Activated CD4-positive, alpha-beta T cell treated with anti-CD3 and anti-CD28 coated beads, Interleukin-2, amount 10 ng/mL, durations not matched to agents 7 days and 5 days (primary cell): ENCODE results near the gene POLN. TPM values are rescaled to one million over a fixed set of nuclear protein-coding genes. Genes with fewer than 3 reads are reported as not detected.

Experiments used
- CTCF ChIA-PET: fragments of 350-600 bp; sonication (Branson Sonifier 250); formaldehyde crosslinking; loops from one replicate; lab custom pipeline; 2021; ENCODE audit warnings: antibody characterized with exemption; lab: Charles Lee
- POLR2A ChIA-PET: fragments of 350-600 bp; sonication (Branson Sonifier 250); formaldehyde crosslinking; loops from one replicate; lab custom pipeline; 2021; ENCODE audit warnings: antibody characterized with exemption; lab: Charles Lee
- DNase-seq: peaks from one replicate; pipeline ENCODE4 v3.0.0-alpha.2; 2020
- H3K27ac Mint-ChIP-seq: one replicate; pipeline ENCODE4 v1.8.0; 2021; ENCODE audit warnings: mild to moderate bottlenecking, moderate library complexity, mixed read lengths
- H3K27me3 Mint-ChIP-seq: one replicate; pipeline ENCODE4 v1.8.0; 2021; ENCODE audit warnings: mixed read lengths
- H3K36me3 Mint-ChIP-seq: one replicate; pipeline ENCODE4 v1.8.0; 2021; ENCODE audit warnings: low read depth, mixed read lengths
- H3K4me1 Mint-ChIP-seq: one replicate; pipeline ENCODE4 v1.8.0; 2021; ENCODE audit warnings: mixed read lengths
- H3K4me3 Mint-ChIP-seq: one replicate; pipeline ENCODE4 v1.8.0; 2021; ENCODE audit warnings: mild to moderate bottlenecking, moderate library complexity, mixed read lengths
- H3K9me3 Mint-ChIP-seq: one replicate; pipeline ENCODE4 v1.8.0; 2021; ENCODE audit warnings: mixed read lengths
- total RNA-seq, 2 experiments: library from RNA; stranded (reverse); gene quantifications; one replicate each; pipeline ENCODE4 v1.2.3, GENCODE V29; 2021

POLN gene
- total RNA-seq, 2 experiments from 2014 or later = 3.3 to 3.8 TPM

GRCh38 chr4:2116687-2117400, 125.1 kb downstream of the POLN start:
- DNase-seq = no peak
- Mint-ChIP-seq H3K4me3 (no peak overlapping the region), H3K9me3 (peaks cover 3% of the 10 kb centered on the region), H3K4me1 (no peaks in the 10 kb centered on the region), H3K36me3 (no peaks in the 10 kb centered on the region), H3K27ac (no peak overlapping the region), H3K27me3 (peaks cover 12% of the 10 kb centered on the region)
- CTCF ChIA-PET = interaction anchor here (0.6 kb wide), 1 partner anchor 467 kb away, joined by 3 read pairs; no protein-coding TSS in a partner anchor
- POLR2A ChIA-PET = no interaction called here

GRCh38 chr4:2105559-2105958, 136.4 kb downstream of the POLN start:
- Mint-ChIP-seq H3K4me3 (no peak overlapping the region), H3K27me3 (peaks cover 25% of the 10 kb centered on the region), H3K9me3 (peaks cover 17% of the 10 kb centered on the region), H3K27ac (no peak overlapping the region), H3K4me1 (peaks cover 3% of the 10 kb centered on the region), H3K36me3 (peaks cover 8% of the 10 kb centered on the region)
- ChIA-PET POLR2A (no interaction called here), CTCF (interaction anchor here (0.9 kb wide), 2 partner anchors 9 to 13 kb away, joined by 3 read pairs; no protein-coding TSS in a partner anchor)
- no peak for DNase-seq

- CTCF ChIA-PET = interaction anchor here (0.9 kb wide), 2 partner anchors 8 to 12 kb away, joined by 3 read pairs; no protein-coding TSS in a partner anchor
- Mint-ChIP-seq H3K27me3 (peaks cover 19% of the 10 kb centered on the region), H3K9me3 (peaks cover 17% of the 10 kb centered on the region), H3K4me1 (peaks cover 3% of the 10 kb centered on the region), H3K36me3 (peaks cover 8% of the 10 kb centered on the region), H3K27ac (no peak overlapping the region), H3K4me3 (no peak overlapping the region)
- POLR2A ChIA-PET = no interaction called here
- no peak for DNase-seq
These were observed 137.2 kb downstream of the POLN start for GRCh38 chr4:2104556-2105345.

GRCh38 chr4:2103843-2104547, 137.9 kb downstream of the POLN start:
- Mint-ChIP-seq H3K9me3 (peaks cover 17% of the 10 kb centered on the region), H3K4me3 (no peak overlapping the region), H3K27ac (no peak overlapping the region), H3K36me3 (peaks cover 8% of the 10 kb centered on the region), H3K4me1 (peaks cover 3% of the 10 kb centered on the region), H3K27me3 (peaks cover 19% of the 10 kb centered on the region)
- CTCF ChIA-PET = no interaction called here
- POLR2A ChIA-PET = no interaction called here
- DNase-seq = no peak

- Mint-ChIP-seq H3K27ac (no peak overlapping the region), H3K27me3 (peaks cover 14% of the 10 kb centered on the region), H3K4me3 (no peak overlapping the region), H3K4me1 (peaks cover 3% of the 10 kb centered on the region), H3K9me3 (peaks cover 17% of the 10 kb centered on the region), H3K36me3 (peaks cover 8% of the 10 kb centered on the region)
- ChIA-PET POLR2A (no interaction called here), CTCF (no interaction called here)
- no peak for DNase-seq
These were observed 138.6 kb downstream of the POLN start for GRCh38 chr4:2103127-2103842.

GRCh38 chr4:2102045-2102883, 139.7 kb downstream of the POLN start:
- Mint-ChIP-seq H3K36me3 (peaks cover 8% of the 10 kb centered on the region), H3K27me3 (peaks cover 14% of the 10 kb centered on the region), H3K9me3 (peaks cover 17% of the 10 kb centered on the region), H3K27ac (no peak overlapping the region), H3K4me1 (peaks cover 3% of the 10 kb centered on the region), H3K4me3 (no peak overlapping the region)
- ChIA-PET CTCF (interaction anchor here (1.6 kb wide), 1 partner anchor 25 kb away, joined by 3 read pairs; no protein-coding TSS in a partner anchor), POLR2A (no interaction called here)
- no peak for DNase-seq

GRCh38 chr4:2101346-2102044, 140.4 kb downstream of the POLN start:
- Mint-ChIP-seq H3K9me3 (peaks cover 22% of the 10 kb centered on the region), H3K36me3 (peaks cover 13% of the 10 kb centered on the region), H3K4me1 (peaks cover 3% of the 10 kb centered on the region), H3K4me3 (no peak overlapping the region), H3K27ac (no peak overlapping the region), H3K27me3 (peaks cover 14% of the 10 kb centered on the region)
- CTCF ChIA-PET = interaction anchor here (1.6 kb wide), 1 partner anchor 25 kb away, joined by 3 read pairs; no protein-coding TSS in a partner anchor
- DNase-seq = no peak
- POLR2A ChIA-PET = no interaction called here

- peaks cover 8% of the 10 kb centered on the region for H3K9me3 Mint-ChIP-seq
- H3K4me3 Mint-ChIP-seq = no peak overlapping the region
- CTCF ChIA-PET = interaction anchor here (1.5 kb wide), 1 partner anchor 9 kb away, joined by 3 read pairs; no protein-coding TSS in a partner anchor
- no peak overlapping the region for H3K27ac Mint-ChIP-seq
- peaks cover 5% of the 10 kb centered on the region for H3K36me3 Mint-ChIP-seq
- POLR2A ChIA-PET = no interaction called here
- no peaks in the 10 kb centered on the region for H3K4me1 Mint-ChIP-seq
- DNase-seq = no peak
- H3K27me3 Mint-ChIP-seq = peaks cover 7% of the 10 kb centered on the region
These were observed 145.8 kb downstream of the POLN start for GRCh38 chr4:2096073-2096609.

- Mint-ChIP-seq H3K4me3 (no peak overlapping the region), H3K4me1 (no peaks in the 10 kb centered on the region), H3K27ac (no peak overlapping the region), H3K27me3 (peaks cover 4% of the 10 kb centered on the region), H3K36me3 (peaks cover 4% of the 10 kb centered on the region), H3K9me3 (peaks cover 8% of the 10 kb centered on the region)
- ChIA-PET POLR2A (no interaction called here), CTCF (no interaction called here)
- DNase-seq = no peak
These were observed 146.5 kb downstream of the POLN start for GRCh38 chr4:2095236-2096072.

- DNase-seq = no peak
- ChIA-PET POLR2A (no interaction called here), CTCF (no interaction called here)
- Mint-ChIP-seq H3K36me3 (peaks cover 4% of the 10 kb centered on the region), H3K4me1 (no peaks in the 10 kb centered on the region), H3K27me3 (peaks cover 4% of the 10 kb centered on the region), H3K9me3 (peaks cover 8% of the 10 kb centered on the region), H3K4me3 (no peak overlapping the region), H3K27ac (no peak overlapping the region)
These were observed 147.4 kb downstream of the POLN start for GRCh38 chr4:2094545-2094944.
